CD4-positive, alpha-beta T cell treated with Interleukin-4 for 4 hours (primary cell): Measurements from ENCODE around the gene LENG8.

Experiments
- DNase-seq: peaks from one replicate; pipeline ENCODE4 v3.0.0-alpha.2; 2020

The LENG8 gene

GRCh38 chr19:54424201-54424600 lies 24.8 kb upstream of the LENG8 start:
- no peak for DNase-seq

DNA sequence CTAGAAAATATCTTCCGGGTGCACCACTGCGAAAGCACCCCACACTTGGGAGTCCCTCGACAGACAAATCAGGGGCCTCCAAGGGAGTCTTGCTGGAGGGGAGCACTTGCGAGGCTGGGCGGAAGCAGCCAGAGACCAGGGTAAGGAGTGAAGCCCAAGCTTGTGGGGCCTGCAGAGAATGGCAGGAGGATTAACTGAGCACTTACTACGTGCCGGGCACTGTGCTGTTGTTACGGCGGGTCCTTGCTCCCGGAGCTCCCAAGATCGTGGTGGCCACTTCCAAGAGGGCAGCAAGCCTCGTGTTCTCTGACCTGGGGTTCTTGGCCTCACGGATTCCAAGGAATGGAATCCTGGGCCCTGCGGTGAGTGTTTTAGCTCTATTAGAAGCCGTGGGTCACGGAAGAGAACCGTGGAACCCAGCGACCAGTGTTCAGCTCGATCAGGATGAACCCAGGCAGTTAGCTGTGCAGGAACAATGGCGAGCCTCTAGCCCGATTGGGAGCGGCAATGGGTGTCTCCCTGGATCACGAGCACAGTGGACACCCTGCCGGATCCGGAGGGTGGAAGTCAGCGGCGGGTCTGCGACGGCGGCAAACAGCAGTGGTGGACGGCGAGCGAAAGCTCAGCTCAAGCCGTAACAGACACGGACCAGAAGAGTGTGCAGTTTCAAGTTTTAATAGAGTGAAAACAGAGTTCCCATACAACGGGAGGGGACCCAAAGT lies 24.2 kb upstream of the LENG8 start:
- no peak for DNase-seq

DNA sequence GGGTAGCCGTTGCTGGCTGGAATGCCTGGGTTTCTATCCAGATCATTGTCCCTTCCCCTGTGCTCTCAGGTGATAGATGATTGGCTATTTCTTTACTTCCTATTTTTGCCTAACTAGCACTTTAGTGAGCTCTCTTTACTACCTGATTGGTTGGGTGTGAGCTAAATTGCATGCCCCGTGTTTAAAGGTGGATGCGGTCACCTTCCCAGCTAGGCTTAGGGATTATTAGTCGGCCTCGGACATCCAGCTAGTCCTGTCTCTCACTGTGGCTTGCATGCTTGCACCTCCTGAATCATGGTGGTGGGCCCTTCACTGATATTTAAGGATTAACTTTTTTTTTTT lies 23.6 kb upstream of the LENG8 start:
- DNase-seq: no peak

GRCh38 chr19:54426291-54426931 lies 22.6 kb upstream of the LENG8 start:
- DNase-seq: no peak

DNA sequence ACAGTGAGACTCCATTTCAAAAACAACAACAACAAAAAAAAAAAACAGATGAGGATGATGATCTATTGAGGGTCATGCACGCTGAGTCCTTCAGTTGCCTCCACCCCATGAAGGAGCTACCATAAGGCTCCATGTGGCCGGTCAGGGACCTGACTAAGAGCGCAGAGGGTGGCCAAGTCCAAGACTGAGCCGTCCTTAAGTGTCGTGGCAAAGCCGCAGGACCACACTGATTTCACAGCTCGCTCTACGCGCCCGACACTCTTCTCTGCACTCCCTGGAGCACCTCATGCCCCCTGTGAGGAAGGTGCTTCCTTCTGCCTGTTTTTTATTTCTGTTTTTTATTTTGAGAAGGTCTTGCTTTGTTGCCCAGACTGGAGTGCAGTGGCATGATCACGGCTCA lies 21.4 kb upstream of the LENG8 start:
- no peak for DNase-seq

DNA sequence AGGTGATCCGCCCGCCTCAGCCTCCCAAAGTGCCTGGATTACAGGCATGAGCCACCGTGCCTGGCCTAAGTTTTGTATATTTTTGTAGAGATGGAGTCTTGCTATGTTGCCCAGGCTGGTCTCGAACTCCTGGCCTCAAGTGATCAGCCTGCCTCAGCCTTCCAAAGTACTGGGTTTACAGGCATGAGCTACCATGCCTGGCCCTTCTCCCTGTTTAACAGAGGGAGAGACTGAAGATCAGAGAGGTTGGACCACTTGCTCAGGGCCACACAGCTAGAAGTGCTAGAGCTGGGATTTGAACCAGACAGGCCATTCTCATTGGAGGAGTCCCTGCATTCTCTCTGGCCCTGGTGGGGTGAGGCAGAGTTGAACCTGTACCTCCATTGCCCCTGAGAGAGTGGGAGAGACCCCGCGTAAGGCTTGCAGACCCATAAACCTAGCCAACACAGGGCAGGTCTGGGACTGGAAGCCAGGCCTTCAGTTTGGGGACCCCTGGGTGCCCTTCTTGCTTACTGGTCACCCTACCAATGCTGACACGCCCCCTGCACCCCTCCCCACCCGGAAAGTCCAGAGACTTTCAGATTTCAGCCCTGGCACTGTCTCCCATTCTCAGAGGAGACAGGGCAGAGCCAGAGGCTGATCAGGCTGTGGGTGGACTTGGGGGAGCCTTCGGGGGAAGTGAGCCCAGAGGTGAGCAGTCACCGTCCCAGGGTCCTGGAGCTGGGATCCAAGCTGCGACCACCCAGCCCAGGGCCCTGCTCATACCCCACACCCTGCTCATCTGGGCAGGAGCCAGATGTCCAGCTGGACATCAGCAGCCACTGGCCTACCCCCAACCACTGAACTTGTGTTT lies 20.4 kb upstream of the LENG8 start:
- DNase-seq: no peak

DNA sequence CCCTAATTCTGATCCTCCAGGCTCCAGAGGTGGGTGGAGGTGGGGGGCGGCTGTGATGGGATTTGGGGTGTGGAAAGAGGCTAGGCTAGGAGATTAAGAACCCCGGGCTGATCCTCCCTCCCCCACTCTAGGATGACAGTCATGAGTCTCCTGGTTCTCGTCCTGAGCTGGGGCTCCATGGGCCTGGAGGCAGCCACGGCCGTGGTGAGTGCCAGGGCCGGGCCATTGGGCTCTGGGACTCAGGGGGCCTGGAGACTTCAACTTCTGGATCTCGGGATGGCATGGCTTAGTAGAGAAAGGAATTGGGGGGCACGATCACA lies 19.9 kb upstream of the LENG8 start:
- no peak for DNase-seq

DNA sequence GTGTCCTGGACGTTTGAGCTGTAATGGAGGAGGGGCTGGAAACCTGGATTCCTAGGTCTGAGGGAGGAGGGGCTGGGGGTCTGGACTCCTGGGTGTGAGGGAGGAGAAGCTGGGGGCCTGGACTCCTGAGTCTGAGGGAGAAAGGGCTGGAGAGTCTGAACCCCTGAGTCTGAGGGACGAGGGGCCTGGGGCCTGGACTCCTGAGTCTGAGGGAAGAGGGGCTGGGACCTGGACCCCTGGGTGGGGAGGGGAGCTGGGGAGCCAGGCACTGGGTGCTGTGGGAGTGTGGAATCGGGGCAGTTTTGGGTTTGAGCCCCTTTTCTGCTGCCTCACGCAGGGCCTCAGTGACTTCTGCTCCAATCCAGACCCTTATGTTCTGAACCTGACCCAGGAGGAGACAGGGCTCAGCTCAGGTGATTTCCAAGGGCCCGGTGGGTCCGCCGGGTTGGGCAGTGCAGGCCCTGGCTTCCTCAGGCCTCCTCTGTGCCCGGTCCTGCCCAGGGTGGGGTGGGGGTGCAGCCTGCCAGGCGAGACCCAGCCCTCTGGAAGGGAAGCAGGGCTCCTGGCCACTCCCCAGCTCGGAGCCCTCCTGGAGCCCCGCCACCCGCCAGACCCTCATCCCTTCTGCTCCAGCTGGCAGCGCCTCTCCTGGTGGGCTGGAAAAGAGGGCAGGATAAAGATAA lies 19.3 kb upstream of the LENG8 start:
- DNase-seq: no peak

DNA sequence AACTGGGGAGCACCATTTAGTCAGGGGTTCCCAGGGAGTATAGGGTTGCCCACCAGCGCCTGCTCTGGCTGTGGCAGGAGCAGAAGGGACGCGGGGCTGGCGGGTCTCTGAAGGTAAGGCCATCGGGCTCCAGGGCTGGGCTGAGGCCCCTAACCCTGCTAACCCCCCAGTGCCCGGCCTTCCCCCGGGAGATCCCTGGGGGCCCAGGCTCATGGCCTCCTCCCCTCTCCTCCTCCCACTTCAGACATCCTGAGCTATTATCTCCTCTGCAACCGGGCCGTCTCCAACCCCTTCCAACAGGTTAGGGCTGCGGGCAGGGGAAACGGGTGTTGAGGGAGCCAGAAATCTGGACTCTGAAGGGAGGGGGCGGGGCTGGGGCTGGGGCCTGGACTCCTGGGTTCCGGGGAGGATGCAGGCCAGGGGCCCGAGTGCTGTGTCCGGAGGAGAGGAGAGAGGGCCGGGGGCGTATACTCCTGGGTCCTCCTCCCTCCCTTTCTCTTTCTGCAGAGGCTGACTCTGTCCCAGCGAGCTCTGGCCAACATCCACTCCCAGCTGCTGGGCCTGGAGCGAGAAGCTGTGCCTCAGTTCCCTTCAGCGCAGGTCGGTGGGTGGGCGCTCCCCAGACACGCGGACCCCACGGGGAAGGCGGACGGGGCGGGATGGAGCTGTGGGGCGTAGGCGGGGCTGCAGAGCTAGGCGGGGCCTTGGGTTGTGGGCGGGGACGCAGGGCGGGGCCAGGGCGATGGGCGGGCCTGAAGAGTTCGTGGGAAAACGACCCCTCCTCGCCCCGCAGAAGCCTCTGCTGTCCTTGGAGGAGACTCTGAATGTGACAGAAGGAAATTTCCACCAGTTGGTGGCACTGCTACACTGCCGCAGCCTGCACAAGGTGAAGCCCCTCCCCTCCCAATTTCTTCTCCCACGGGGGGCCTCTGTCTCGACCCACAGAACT lies 18.4 kb upstream of the LENG8 start:
- peak; percentile 10 for DNase-seq

- DNase-seq: no peak
Measured at GRCh38 chr19:54431255-54431838, 17.7 kb upstream of the LENG8 start.

- DNase-seq: no peak
Measured at GRCh38 chr19:54432144-54432738, 16.8 kb upstream of the LENG8 start.

- no peak for DNase-seq
Measured at GRCh38 chr19:54433697-54434096, 15.3 kb upstream of the LENG8 start.

DNA sequence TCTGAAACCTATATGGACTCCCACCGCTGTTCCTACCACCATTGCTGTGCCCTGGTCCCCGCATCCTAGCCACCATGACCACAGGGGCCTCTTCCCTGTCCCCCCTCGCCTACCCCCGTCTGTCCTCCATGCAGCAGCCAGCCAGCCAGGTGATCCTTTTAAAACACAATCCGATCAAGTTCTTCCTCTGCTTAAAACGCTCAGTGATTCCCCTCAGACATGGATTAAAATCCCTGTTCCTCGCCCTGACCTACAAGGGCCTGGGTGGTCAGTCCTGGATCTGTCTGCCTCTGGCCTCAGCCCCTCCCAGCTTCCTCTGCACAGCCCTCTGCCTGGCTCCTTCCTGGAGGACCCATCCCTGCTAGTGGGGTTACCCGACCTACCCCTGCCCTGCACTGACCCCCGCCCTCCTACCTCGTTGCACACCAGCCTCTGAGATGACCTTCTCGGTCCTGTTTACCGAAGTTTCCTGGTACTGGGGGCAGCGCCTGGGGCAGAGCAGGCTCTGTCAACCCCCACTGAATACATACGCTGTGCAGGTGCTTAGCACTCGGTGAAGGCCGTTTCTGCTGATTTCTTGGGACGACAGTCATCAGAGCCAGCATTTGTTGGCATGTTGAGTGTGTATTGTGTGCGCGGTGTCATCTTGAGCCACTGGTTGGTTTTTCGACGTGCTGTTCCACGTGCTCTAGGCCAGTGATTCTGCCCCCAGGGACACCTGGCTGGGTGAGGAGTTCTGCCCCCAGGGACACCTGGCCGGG lies 14.7 kb upstream of the LENG8 start:
- no peak for DNase-seq

GRCh38 chr19:54434873-54435214 lies 14.2 kb upstream of the LENG8 start:
- no peak for DNase-seq

DNA sequence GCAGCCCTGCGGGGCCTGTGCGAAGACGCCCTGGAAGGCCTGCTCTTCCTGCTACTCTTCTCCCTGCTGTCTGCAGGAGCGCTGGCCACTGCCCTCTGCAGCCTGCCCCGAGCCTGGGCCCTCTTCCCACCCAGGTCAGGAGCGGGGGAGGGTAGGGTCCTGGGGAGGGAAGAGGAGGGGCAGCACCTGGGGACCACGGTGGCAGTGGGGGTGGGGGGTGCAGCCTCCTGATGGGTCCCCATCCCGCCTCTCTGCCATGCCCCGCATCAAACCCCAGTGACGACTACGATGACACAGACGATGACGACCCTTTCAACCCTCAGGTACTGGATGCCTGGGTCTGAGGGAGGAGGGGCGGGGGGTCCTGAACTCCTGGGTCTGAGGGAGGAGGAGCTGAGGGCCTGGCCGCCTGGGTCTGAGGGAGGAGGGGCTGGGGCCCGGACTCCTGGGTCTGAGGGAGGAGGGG lies 13.4 kb upstream of the LENG8 start:
- DNase-seq: no peak

GRCh38 chr19:54436031-54436523 lies 12.9 kb upstream of the LENG8 start:
- DNase-seq: no peak

GRCh38 chr19:54436628-54437252 lies 12.3 kb upstream of the LENG8 start:
- no peak for DNase-seq

DNA sequence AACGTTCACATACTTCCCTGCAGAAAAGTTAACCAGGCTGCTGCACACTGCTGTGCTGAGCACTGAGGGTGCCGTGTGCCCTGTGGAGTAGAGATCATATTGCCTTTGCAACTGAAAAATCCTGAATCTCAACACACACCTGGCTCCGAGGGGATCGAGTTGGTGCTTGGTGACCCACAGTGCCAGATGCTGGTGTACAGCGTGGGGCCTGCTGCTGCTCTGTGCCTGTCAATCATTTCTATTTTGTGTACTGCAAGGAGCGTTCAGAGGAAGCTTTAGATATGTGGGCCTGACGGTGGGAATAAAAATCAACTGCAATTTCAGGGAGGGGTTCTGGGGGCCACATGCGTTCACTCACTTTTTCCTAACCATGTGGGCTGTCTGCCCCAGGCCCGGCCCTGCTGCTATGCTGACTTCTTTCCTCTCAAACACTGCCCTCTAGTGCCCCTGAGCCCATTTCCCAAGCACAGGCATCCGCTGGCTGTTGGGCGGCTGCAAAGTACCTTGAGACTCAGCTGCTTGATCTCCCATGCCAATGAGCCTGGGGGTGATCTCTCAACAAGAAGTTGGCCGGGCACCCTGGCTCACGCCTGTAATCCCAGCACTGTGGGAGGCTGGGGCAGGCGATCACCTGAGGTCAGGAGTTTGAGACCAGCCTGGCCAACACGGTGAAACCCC lies 9.7 kb upstream of the LENG8 start:
- no peak for DNase-seq

- DNase-seq: no peak
Measured at GRCh38 chr19:54440641-54441040, 8.4 kb upstream of the LENG8 start.

DNA sequence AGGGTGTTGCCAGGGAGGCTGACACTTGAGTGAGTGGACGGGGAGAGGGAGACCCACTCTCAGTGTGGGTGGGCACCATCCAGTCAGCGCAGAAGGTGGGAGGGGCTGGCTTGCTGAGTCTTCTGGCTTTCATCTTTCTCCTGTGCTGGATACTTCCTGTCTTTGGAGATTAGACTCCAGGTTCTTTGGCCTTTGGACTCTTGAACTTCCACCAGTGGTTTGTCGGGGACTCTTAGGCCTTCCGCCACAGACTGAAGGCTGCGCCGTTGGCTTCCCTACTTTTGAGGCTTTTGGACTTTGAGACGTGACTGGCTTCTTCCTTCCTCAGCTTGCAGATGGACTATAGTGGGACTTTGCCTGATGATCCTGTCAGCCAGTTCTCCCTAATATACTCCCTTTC lies 4.3 kb upstream of the LENG8 start:
- no peak for DNase-seq
